Activated T-helper 2 cell treated with anti-CD3 and anti-CD28 coated beads, Interferon-gamma antibody, Interleukin-2, Interleukin-4, amounts not matched to agents 10 μg/mL and 5 μg/mL and 100 μg/mL, durations not matched to agents 14 hours and 24 hours and 36 hours (primary cell): ENCODE measurements around the gene CYBRD1. TPM values are rescaled to one million over a fixed set of nuclear protein-coding genes. Genes with fewer than 3 reads are reported as not detected.
"Not testable (repeated sequence)": the region's sequence is repeated elsewhere in the genome, so short reads cannot be mapped to it uniquely, and the experiment has no call there.

ENCODE experiments used
- DNase-seq: peaks from one replicate; pipeline ENCODE4 v3.0.0; 2021; ENCODE audit warnings: low spot score
- H3K27ac Mint-ChIP-seq: one replicate; pipeline ENCODE4 v1.8.0; 2021; ENCODE audit warnings: mixed read lengths
- H3K27me3 Mint-ChIP-seq: one replicate; pipeline ENCODE4 v1.8.0; 2021; ENCODE audit warnings: low read depth, mixed read lengths
- H3K36me3 Mint-ChIP-seq: one replicate; pipeline ENCODE4 v1.8.0; 2021; ENCODE audit warnings: low read depth, mixed read lengths
- H3K4me1 Mint-ChIP-seq: one replicate; pipeline ENCODE4 v1.8.0; 2021; ENCODE audit warnings: low read depth, mixed read lengths
- H3K4me3 Mint-ChIP-seq: one replicate; pipeline ENCODE4 v1.8.0; 2021; ENCODE audit warnings: low read depth, mild to moderate bottlenecking, moderate library complexity, mixed read lengths
- H3K9me3 Mint-ChIP-seq: one replicate; pipeline ENCODE4 v1.8.0; 2021; ENCODE audit warnings: mixed read lengths
- intact Hi-C: fragments of 100-400 bp; cut with micrococcal nuclease; formaldehyde crosslinking; loops from one replicate; pipeline ENCODE4 v1.15.1; 2023
- total RNA-seq: library from RNA; stranded (reverse); gene quantifications from 2 replicates; pipeline ENCODE4 v1.2.3, GENCODE V29; 2022

The CYBRD1 gene
- total RNA-seq, 1 donor from 2014 or later, result 5.7 TPM

- intact Hi-C loops, result no loop called here
- Mint-ChIP-seq H3K9me3 (no peaks in the 10 kb centered on the region), H3K4me3 (peak overlapping the region; percentile 80), H3K36me3 (no peaks in the 10 kb centered on the region), H3K27me3 (peaks cover 60% of the 10 kb centered on the region), H3K27ac (peak overlapping the region; percentile 24), H3K4me1 (peaks cover 9% of the 10 kb centered on the region)
- peak; percentile 10 for DNase-seq
These were observed 464 bp downstream of the CYBRD1 start for GRCh38 chr2:171522788-171523087.

- Mint-ChIP-seq H3K27me3 (peaks cover 62% of the 10 kb centered on the region), H3K27ac (no peak overlapping the region), H3K4me3 (peak overlapping the region; percentile 80), H3K4me1 (peaks cover 9% of the 10 kb centered on the region), H3K9me3 (no peaks in the 10 kb centered on the region), H3K36me3 (no peaks in the 10 kb centered on the region)
- intact Hi-C loops, result no loop called here
- peak; percentile 11 for DNase-seq
These were observed 1.1 kb downstream of the CYBRD1 start for GRCh38 chr2:171523088-171524017.

GRCh38 chr2:171524018-171524401 lies 1.7 kb downstream of the CYBRD1 start:
- Mint-ChIP-seq H3K27me3 (peaks cover 64% of the 10 kb centered on the region), H3K27ac (no peak overlapping the region), H3K36me3 (no peaks in the 10 kb centered on the region), H3K9me3 (no peaks in the 10 kb centered on the region), H3K4me1 (peaks cover 9% of the 10 kb centered on the region), H3K4me3 (peak overlapping the region; percentile 80)
- intact Hi-C loops, result no loop called here
- no peak for DNase-seq

- DNase-seq, result no peak
- Mint-ChIP-seq H3K4me1 (no peaks in the 10 kb centered on the region), H3K9me3 (peaks cover 6% of the 10 kb centered on the region), H3K27me3 (peaks cover 30% of the 10 kb centered on the region), H3K36me3 (no peaks in the 10 kb centered on the region), H3K27ac (no peak overlapping the region), H3K4me3 (no peak overlapping the region)
- intact Hi-C loops, result no loop called here
These were observed 7.6 kb downstream of the CYBRD1 start for GRCh38 chr2:171529914-171530313.

- no peak for DNase-seq
- H3K27ac Mint-ChIP-seq, result no peak overlapping the region
- H3K9me3 Mint-ChIP-seq, result peaks cover 6% of the 10 kb centered on the region
- no peaks in the 10 kb centered on the region for H3K4me1 Mint-ChIP-seq
- H3K36me3 Mint-ChIP-seq, result no peaks in the 10 kb centered on the region
- H3K27me3 Mint-ChIP-seq, result peaks cover 26% of the 10 kb centered on the region
- no peak overlapping the region for H3K4me3 Mint-ChIP-seq
- intact Hi-C loops, result no loop called here
These were observed 8.1 kb downstream of the CYBRD1 start for GRCh38 chr2:171530378-171530777.

GRCh38 chr2:171530859-171531258 lies 8.6 kb downstream of the CYBRD1 start:
- intact Hi-C loops, H3K4me3 Mint-ChIP-seq: not testable (repeated sequence)
- peaks cover 27% of the 10 kb centered on the region for H3K27me3 Mint-ChIP-seq

GRCh38 chr2:171531291-171531690 lies 9.0 kb downstream of the CYBRD1 start:
- DNase-seq, result no peak
- H3K9me3 Mint-ChIP-seq, result peaks cover 6% of the 10 kb centered on the region
- H3K27ac Mint-ChIP-seq, result no peak overlapping the region
- no peak overlapping the region for H3K4me3 Mint-ChIP-seq
- intact Hi-C loops, result no loop called here
- H3K36me3 Mint-ChIP-seq, result no peaks in the 10 kb centered on the region
- peaks cover 27% of the 10 kb centered on the region for H3K27me3 Mint-ChIP-seq
- no peaks in the 10 kb centered on the region for H3K4me1 Mint-ChIP-seq

More at GRCh38 chr2:171530859-171531258, 8.6 kb downstream of the CYBRD1 start:
- not testable (repeated sequence) for H3K27ac Mint-ChIP-seq, DNase-seq, H3K4me1 Mint-ChIP-seq, H3K36me3 Mint-ChIP-seq, H3K9me3 Mint-ChIP-seq

GRCh38 chr2:171531836-171532450 lies 9.7 kb downstream of the CYBRD1 start:
- no peaks in the 10 kb centered on the region for H3K4me1 Mint-ChIP-seq
- intact Hi-C loops, result no loop called here
- no peak overlapping the region for H3K27ac Mint-ChIP-seq
- H3K9me3 Mint-ChIP-seq, result peaks cover 6% of the 10 kb centered on the region
- H3K4me3 Mint-ChIP-seq, result no peak overlapping the region
- no peaks in the 10 kb centered on the region for H3K36me3 Mint-ChIP-seq
- peaks cover 28% of the 10 kb centered on the region for H3K27me3 Mint-ChIP-seq
- DNase-seq, result no peak

GRCh38 chr2:171533331-171533730 lies 11.1 kb downstream of the CYBRD1 start:
- H3K9me3 Mint-ChIP-seq, result peaks cover 6% of the 10 kb centered on the region
- H3K27me3 Mint-ChIP-seq, result peaks cover 26% of the 10 kb centered on the region

GRCh38 chr2:171535528-171535927 lies 13.3 kb downstream of the CYBRD1 start:
- not testable (repeated sequence) for H3K36me3 Mint-ChIP-seq, H3K4me1 Mint-ChIP-seq

More at GRCh38 chr2:171533331-171533730, 11.1 kb downstream of the CYBRD1 start:
- no peak for DNase-seq
- intact Hi-C loops, result no loop called here
- no peaks in the 10 kb centered on the region for H3K36me3 Mint-ChIP-seq
- H3K27ac Mint-ChIP-seq, result no peak overlapping the region
- no peak overlapping the region for H3K4me3 Mint-ChIP-seq
- H3K4me1 Mint-ChIP-seq, result no peaks in the 10 kb centered on the region

GRCh38 chr2:171540437-171540836 lies 18.2 kb downstream of the CYBRD1 start:
- peaks cover 23% of the 10 kb centered on the region for H3K27me3 Mint-ChIP-seq
- H3K9me3 Mint-ChIP-seq, result no peaks in the 10 kb centered on the region
- no peak for DNase-seq
- H3K4me3 Mint-ChIP-seq, result no peak overlapping the region
- H3K4me1 Mint-ChIP-seq, result no peaks in the 10 kb centered on the region
- intact Hi-C loops, result no loop called here
- no peaks in the 10 kb centered on the region for H3K36me3 Mint-ChIP-seq
- H3K27ac Mint-ChIP-seq, result no peak overlapping the region

More at GRCh38 chr2:171535528-171535927, 13.3 kb downstream of the CYBRD1 start:
- H3K9me3 Mint-ChIP-seq, intact Hi-C loops, H3K4me3 Mint-ChIP-seq, H3K27ac Mint-ChIP-seq, DNase-seq: not testable (repeated sequence)
- peaks cover 19% of the 10 kb centered on the region for H3K27me3 Mint-ChIP-seq

GRCh38 chr2:171541202-171541887 lies 19.1 kb downstream of the CYBRD1 start:
- Mint-ChIP-seq H3K36me3 (no peaks in the 10 kb centered on the region), H3K27me3 (peaks cover 20% of the 10 kb centered on the region), H3K9me3 (no peaks in the 10 kb centered on the region), H3K27ac (no peak overlapping the region), H3K4me1 (no peaks in the 10 kb centered on the region), H3K4me3 (no peak overlapping the region)
- intact Hi-C loops, result no loop called here
- DNase-seq, result no peak

GRCh38 chr2:171545086-171545485 lies 22.8 kb downstream of the CYBRD1 start:
- no peak overlapping the region for H3K27ac Mint-ChIP-seq
- DNase-seq, result no peak
- intact Hi-C loops, result no loop called here
- no peaks in the 10 kb centered on the region for H3K36me3 Mint-ChIP-seq
- H3K4me3 Mint-ChIP-seq, result no peak overlapping the region
- H3K4me1 Mint-ChIP-seq, result no peaks in the 10 kb centered on the region
- no peaks in the 10 kb centered on the region for H3K9me3 Mint-ChIP-seq
- peaks cover 13% of the 10 kb centered on the region for H3K27me3 Mint-ChIP-seq
